ENCODE data around the gene AOC3. TPM values are rescaled to one million over a fixed set of nuclear protein-coding genes. Genes with fewer than 3 reads are reported as not detected.

Gene AOC3
- total and polyA plus RNA-seq, 2 donors (not counting 3 experiments of a cell fraction or from before 2014, with no cell fraction given) = 0.11 to 0.27 TPM

- no peaks in the 10 kb centered on the region for H3K9me1 ChIP-seq (replicated peaks; ENCODE audit: control insufficient read depth, extremely low read depth, insufficient read depth, low read length)
- no peak overlapping the region for H3K9ac ChIP-seq (replicated peaks; ENCODE audit: extremely low read depth, insufficient read depth, low read length)
- intact Hi-C loops (cut with micrococcal nuclease) (no loop called here), dilution Hi-C loops (cut with MboI; ENCODE audit: extremely low pct_ligation_motif_present, low sequenced_read_pairs) (no loop called here)
- ChIA-PET CTCF (no interaction called here), POLR2A (no interaction called here)
- H2AFZ ChIP-seq (ENCODE audit: low read depth, low read length) = no peak overlapping the region
- BruUV-seq (replicated peaks) = no TSS peak
- H3K27me3 ChIP-seq (ENCODE audit: control insufficient read depth in 2 of 2, insufficient read depth in 2 of 2, low read length in 2 of 2) = peaks cover 0 to 3% of the 10 kb centered on the region in 2 experiments
- H3K9me3 ChIP-seq (replicated peaks; ENCODE audit: control insufficient read depth, insufficient read depth, low read length) = no peaks in the 10 kb centered on the region
- TF ChIP-seq MAX (IDR thresholded peaks at IDR 0.05; ENCODE audit: insufficient read depth, insufficient read length) (no peak), GATA2 (IDR thresholded peaks at IDR 0.05; ENCODE audit: insufficient read depth, insufficient read length, low read depth, low read length) (no peak), FOS (IDR thresholded peaks at IDR 0.05; ENCODE audit: borderline replicate concordance, insufficient read depth, low read length) (no peak), POLR2A (IDR thresholded peaks at IDR 0.05; ENCODE audit: low read depth, low read length) (no peak), EZH2 (IDR thresholded peaks at IDR 0.05; ENCODE audit: borderline replicate concordance, low read depth, low read length, severe bottlenecking) (no peak)
- no peaks in the 10 kb centered on the region for H3K36me3 ChIP-seq (ENCODE audit: control insufficient read depth in 2 of 2, extremely low read depth in 1 of 2, insufficient read depth in 2 of 2, low read length in 2 of 2)
- FAIRE-seq (no peak), DNase-seq (ENCODE audit: low read depth, low spot score) (no peak)
- no peaks in the 10 kb centered on the region for H3K79me2 ChIP-seq (ENCODE audit: control insufficient read depth, insufficient read depth, low read length)
- no peak overlapping the region for H3K27ac ChIP-seq (ENCODE audit: insufficient read depth, low read depth, low read length)
- H3K4me1 ChIP-seq (ENCODE audit: control insufficient read depth, extremely low read depth, insufficient read depth, low read length) = no peaks in the 10 kb centered on the region
- no peak overlapping the region for H3K4me2 ChIP-seq (ENCODE audit: insufficient read depth, low read length)
- no peaks in the 10 kb centered on the region for H4K20me1 ChIP-seq (replicated peaks; ENCODE audit: control insufficient read depth, extremely low read depth, insufficient read depth, low read length)
- H3K4me3 ChIP-seq (replicated peaks in 1 of 3; ENCODE audit: insufficient read depth in 1 of 3, low read depth in 1 of 3, low read length in 3 of 3) = no peak overlapping the region
These were observed 2.0 kb downstream of the AOC3 start for GRCh38 chr17:42853004-42853403.

DNA sequence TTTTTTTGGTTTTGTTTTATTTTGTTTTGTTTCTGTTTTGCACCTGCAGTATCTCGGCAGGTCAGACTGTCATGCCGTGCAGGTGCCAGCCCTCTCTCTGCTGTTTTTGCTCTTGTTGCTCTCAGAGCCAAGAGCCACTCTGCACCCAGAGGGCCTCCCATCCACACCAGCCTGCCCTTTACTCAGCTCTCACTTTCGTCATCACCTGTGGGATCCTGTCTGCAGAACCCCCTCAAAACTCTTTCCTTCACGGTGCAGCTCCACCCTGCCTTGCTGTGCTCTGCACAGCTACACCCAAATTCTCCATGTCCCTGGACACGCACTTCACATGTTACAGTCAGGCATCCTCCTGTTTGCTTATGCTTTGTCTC is 2.6 kb downstream of the AOC3 start:
- Histone ChIP-seq H2AFZ (ENCODE audit: low read depth, low read length) (no peak overlapping the region), H3K9me1 (replicated peaks; ENCODE audit: control insufficient read depth, extremely low read depth, insufficient read depth, low read length) (no peaks in the 10 kb centered on the region), H3K79me2 (ENCODE audit: control insufficient read depth, insufficient read depth, low read length) (no peaks in the 10 kb centered on the region), H3K27me3 (ENCODE audit: control insufficient read depth in 2 of 2, insufficient read depth in 2 of 2, low read length in 2 of 2) (peaks cover 0 to 3% of the 10 kb centered on the region in 2 experiments), H3K4me2 (ENCODE audit: insufficient read depth, low read length) (no peak overlapping the region), H3K9ac (replicated peaks; ENCODE audit: extremely low read depth, insufficient read depth, low read length) (no peak overlapping the region), H3K4me3 (replicated peaks in 1 of 3; ENCODE audit: insufficient read depth in 1 of 3, low read depth in 1 of 3, low read length in 3 of 3) (no peak overlapping the region), H3K36me3 (ENCODE audit: control insufficient read depth in 2 of 2, extremely low read depth in 1 of 2, insufficient read depth in 2 of 2, low read length in 2 of 2) (no peaks in the 10 kb centered on the region), H4K20me1 (replicated peaks; ENCODE audit: control insufficient read depth, extremely low read depth, insufficient read depth, low read length) (no peaks in the 10 kb centered on the region), H3K4me1 (ENCODE audit: control insufficient read depth, extremely low read depth, insufficient read depth, low read length) (no peaks in the 10 kb centered on the region), H3K27ac (ENCODE audit: insufficient read depth, low read depth, low read length) (no peak overlapping the region), H3K9me3 (replicated peaks; ENCODE audit: control insufficient read depth, insufficient read depth, low read length) (no peaks in the 10 kb centered on the region)
- dilution Hi-C loops (cut with MboI; ENCODE audit: extremely low pct_ligation_motif_present, low sequenced_read_pairs) (no loop called here), intact Hi-C loops (cut with micrococcal nuclease) (no loop called here)
- no peak for TF ChIP-seq CTCF (IDR thresholded peaks at IDR 0.05; ENCODE audit: extremely low read depth in 1 of 2, insufficient read depth in 1 of 2, low read depth in 1 of 2, low read length in 2 of 2)
- TF ChIP-seq MYC (IDR thresholded peaks at IDR 0.05; ENCODE audit: low read depth, low read length) = no peak
- TF ChIP-seq MAX (IDR thresholded peaks at IDR 0.05; ENCODE audit: insufficient read depth, insufficient read length) = no peak
- TF ChIP-seq GATA2 (IDR thresholded peaks at IDR 0.05; ENCODE audit: insufficient read depth, insufficient read length, low read depth, low read length) = no peak
- TF ChIP-seq JUN (IDR thresholded peaks at IDR 0.05; ENCODE audit: borderline replicate concordance, insufficient read depth, insufficient read length, low read depth) = no peak
- TF ChIP-seq EZH2 (IDR thresholded peaks at IDR 0.05; ENCODE audit: borderline replicate concordance, low read depth, low read length, severe bottlenecking) = no peak
- no peak for TF ChIP-seq POLR2AphosphoS5 (IDR thresholded peaks at IDR 0.05; ENCODE audit: insufficient read depth, low read depth, low read length)
- no peak for TF ChIP-seq FOS (IDR thresholded peaks at IDR 0.05; ENCODE audit: borderline replicate concordance, insufficient read depth, low read length)
- TF ChIP-seq POLR2A (IDR thresholded peaks at IDR 0.05; ENCODE audit: low read depth, low read length) = no peak
- ChIA-PET POLR2A (no interaction called here), CTCF (interaction anchor here (2.0 kb wide), 1 partner anchor 10 kb away, joined by 9 read pairs; the partner anchor contains the start of gene AOC2)
- DNase-seq (ENCODE audit: low read depth, low spot score) (no peak), FAIRE-seq (no peak)
- BruUV-seq (replicated peaks) = no TSS peak

Data from endothelial cell of umbilical vein (primary cell).